GM18861 (cell line): Measurements from ENCODE around the gene ONECUT2.
"Not testable (repeated sequence)": the region's sequence is repeated elsewhere in the genome, so short reads cannot be mapped to it uniquely, and the experiment has no call there.

Source experiments
- ATAC-seq: cut with Tn5 transposase; IDR thresholded peaks from one replicate; pipeline ENCODE4 v1.9.1; 2021; ENCODE audit not compliant: unreplicated experiment

Gene ONECUT2

GRCh38 chr18:57434536-57435494 lies at the start of gene ONECUT2:
Gene ONECUT2, plus strand, starts transcription at chr18:57435374. Its CDS starts 343 bp downstream, at chr18:57435717.
- ATAC-seq = peak; percentile 98

GRCh38 chr18:57389271-57389670 lies 45.9 kb upstream of the ONECUT2 start:
- no peak for ATAC-seq

DNA sequence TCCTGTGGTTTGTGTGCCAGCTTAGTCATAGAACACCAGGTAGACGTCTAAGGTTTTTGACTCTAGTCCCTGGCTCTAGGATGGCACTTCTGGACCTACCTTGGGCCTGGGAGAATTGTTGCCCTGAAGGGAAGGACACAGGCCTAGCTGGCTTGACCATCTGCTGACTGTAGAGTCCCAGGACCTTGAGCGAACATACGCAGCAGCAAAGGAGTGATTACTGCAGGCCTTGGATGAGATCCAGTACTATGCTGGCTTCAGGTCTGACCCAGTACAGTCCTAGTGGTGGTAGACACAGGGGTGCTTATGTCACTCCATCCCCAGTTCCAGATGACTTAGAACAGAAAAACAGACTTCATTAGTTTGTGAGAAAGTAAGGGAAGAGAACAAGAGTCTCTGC lies 45.1 kb upstream of the ONECUT2 start:
- no peak for ATAC-seq

- ATAC-seq = not testable (repeated sequence)
Observed at GRCh38 chr18:57394749-57395148, 40.4 kb upstream of the ONECUT2 start.

DNA sequence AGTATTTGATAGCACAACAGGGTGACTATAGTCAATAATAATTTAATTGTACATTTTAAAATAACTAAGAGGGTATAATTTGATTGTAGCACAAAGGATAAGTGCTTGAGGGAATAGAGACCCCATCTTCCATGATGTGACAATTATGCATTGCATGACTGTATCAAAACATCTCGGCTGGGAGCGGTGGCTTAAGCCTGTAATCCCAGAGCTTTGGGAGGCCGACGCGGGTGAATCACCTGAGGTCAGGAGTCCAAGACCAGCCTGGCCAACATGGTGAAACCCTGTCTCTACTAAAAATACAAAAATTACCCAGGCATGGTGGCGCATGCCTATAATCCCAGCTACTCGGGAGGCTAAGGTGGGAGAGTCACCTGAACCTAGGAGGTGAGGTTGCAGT lies 38.3 kb upstream of the ONECUT2 start:
- ATAC-seq = not testable (repeated sequence)

- no peak for ATAC-seq
Observed at GRCh38 chr18:57397440-57398132, 37.6 kb upstream of the ONECUT2 start.

GRCh38 chr18:57404345-57404744 lies 30.8 kb upstream of the ONECUT2 start:
- no peak for ATAC-seq

DNA sequence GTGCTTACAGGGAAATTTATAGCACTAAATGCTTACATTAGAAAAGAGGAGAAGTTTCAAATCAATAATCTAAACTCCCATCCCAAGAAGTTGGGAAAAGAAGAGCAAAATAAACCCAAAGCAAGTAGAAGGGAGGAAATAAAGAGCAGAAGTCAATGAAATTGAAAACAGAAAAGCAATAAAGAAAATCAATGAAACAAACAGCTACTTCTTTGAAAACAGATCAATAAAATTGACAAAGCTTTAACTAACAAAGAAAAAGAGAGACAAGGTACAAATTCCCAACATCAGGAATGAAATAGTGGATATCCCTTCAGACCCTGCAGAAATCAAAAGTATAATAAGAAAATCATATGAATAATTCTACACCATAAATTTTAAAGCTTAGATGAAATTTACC lies 25.5 kb upstream of the ONECUT2 start:
- no peak for ATAC-seq

DNA sequence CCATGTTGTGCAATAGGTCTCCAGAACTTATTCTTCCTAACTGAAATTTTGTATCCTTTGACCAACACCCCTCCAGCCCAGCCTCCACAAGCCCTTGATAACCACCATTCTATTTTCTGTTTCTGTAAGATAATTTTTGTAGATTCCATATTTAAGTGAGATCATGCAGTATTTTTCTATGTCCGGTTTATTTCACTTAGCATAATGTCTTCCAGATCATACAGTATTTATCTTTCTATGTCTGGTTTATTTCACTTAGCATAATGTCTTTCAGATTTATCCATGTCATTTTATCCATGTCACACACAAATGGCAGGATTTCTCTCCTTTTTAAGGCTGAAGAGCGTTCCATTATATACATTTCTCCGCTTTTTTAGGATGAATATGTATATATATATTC lies 24.4 kb upstream of the ONECUT2 start:
- ATAC-seq = no peak

GRCh38 chr18:57416542-57416941 lies 18.6 kb upstream of the ONECUT2 start:
- no peak for ATAC-seq

DNA sequence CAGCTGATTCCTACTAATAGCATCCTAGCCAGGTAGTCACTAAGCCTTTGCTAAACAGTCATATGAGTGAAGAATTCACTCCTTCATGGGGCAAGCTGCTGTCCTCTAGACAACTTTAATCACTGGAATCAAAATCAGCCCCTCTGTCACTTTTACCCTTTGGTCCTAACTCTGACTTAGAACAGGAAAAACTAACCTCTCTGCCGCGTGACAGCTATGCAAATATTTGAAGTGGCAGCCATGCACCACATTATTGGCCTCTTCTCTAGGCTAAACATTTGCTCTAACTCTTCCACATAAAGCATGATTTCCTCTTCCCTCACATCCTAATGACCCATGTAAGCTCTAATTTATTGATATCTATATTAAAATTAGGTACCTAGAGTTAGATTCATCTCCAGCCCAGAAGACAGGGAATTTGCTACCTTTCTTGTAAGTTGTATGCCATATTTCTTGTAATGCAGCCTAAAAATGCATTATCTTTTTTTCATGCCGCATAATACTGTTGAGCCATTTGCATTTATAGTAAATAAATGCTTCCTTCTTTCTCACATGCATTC lies 12.8 kb upstream of the ONECUT2 start:
- ATAC-seq = no peak

DNA sequence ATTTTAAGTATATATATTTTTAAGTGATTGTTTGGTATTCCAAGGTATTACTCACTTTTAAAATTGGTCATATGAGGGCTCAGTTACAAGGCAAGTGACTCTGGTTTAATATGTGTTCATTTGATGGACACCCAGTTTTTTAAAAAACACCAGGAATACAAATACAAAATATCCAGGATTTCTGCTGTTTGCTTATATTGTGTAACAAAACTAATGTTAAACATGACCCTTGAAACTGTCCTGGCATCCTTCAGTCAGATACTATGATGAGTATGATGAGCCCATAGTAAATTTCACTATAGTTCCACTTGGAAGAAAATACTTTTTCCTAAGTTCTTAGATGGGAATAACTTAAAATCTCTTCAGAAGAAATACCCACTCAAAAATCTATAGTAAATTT lies 11.4 kb upstream of the ONECUT2 start:
- ATAC-seq = no peak

DNA sequence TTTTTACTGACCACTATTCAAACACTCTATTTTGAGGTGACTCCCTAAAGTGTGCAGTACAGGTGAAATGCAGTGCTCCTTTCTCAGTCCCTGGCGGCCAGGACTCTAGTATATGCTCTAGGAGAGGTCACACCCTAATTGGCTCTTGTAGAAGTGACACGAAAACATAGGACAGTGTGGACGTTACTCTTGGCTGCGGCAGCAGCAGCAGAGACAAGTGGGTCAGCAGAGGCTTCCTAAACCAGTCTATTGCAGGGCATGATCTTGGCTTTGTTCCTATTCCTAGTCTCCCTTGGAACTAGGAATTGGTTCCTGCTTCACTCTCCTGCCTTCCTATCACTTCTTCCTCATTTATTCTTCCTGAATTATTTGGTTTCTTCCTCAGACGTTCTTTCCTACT lies 10.1 kb upstream of the ONECUT2 start:
- ATAC-seq = no peak

DNA sequence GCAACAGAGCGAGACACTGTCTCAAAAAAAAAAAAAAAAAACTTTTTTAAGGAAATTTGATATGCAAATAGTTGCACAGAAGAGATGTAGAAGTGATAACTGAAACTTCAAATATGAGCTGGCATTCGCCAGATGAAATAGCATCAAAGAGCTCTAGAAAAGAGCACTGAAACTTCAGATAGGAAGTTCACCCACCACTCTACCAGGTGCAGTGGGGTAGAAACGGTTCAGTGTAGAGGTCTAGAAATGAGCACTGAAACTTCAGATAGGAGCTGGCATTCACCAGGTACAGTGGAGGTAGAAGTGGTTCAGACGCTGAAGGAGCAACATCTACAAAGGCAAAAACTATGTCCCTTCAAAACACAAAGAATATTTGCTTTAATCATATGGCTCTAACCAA lies 9.0 kb upstream of the ONECUT2 start:
- ATAC-seq = no peak

DNA sequence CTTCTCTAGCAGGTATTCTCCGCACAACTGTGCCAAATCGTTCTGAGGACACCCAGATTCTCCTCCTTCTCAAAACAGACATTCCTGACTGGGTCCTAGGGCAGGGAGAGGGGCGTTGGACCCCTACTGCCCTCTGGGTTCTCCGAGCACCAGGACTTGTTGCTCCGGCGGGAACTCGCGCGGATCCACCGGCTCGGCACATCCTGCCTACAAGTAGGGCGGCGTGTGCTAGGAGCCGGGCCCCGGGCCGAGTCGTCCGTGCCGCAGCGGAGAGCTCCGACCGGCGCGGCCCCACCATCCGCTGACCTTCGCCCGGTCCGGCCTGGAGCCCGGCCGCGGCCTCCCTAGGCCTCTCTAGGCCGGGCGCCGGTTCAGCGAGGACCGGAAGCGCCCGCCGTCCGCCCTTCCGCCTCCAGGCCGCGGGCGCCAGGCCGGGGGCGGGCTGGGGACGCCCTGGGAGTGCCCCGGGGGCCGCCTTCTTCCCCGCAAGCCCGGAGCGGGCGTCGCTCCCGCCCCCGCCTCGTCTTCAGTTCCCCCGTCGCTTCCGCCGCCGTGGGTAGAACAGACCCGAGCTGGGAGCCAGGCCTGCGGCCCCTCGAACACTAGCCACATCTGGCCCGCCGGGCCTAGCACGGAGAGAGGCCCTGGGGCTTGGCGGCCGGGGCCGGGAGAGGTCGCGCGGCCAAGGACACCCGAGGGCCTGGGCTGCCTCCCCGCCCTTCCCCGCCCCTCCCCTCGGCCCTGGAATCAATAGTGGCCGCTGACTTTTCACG lies 7.6 kb upstream of the ONECUT2 start:
- no peak for ATAC-seq

DNA sequence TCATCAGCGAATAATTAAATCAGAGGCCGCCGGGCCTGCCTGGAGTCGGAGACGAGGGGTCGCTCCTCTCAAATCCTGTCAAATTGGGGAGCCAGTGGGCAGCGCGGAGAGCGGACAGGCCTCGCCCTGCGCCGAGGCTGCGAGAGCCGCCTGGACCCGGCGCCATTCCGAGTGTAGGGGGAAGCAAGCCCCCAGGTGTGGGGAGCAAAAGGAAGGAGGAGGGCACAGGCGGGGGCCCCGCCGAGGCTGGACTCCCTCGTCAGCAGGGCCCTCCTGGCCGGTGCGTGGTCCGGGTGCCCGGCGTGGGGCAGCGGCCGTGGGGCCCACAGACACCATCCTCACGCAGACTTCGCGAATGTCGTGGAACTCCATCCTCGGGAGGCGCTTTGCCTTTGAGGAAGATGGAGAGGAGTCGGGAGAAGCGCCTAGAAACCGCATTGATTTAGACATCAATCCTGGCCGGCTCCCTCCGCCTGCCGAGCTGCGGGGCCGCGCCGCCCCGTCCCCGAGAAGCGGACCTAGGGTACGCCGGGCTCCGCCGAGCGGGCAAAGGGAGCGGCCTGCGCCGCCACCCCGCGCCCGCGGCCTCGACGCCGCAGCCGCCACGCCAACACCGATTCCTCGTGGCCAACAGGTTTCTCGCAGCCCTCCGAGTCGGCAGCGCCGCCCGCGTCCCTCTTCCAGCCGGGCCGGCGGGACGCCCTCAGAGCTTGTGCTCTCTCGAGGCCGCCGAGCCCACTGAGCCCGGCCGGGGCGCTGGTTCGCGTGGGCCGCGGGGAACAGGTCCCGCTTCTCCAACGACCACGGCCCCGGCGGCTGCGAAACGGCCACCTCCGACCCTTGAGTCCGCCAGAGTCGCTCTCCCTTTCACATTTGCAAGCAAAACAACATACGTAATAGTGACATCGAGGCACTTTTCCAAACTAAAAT lies 6.7 kb upstream of the ONECUT2 start:
- ATAC-seq = no peak

GRCh38 chr18:57429167-57430078 lies 5.8 kb upstream of the ONECUT2 start:
- no peak for ATAC-seq

DNA sequence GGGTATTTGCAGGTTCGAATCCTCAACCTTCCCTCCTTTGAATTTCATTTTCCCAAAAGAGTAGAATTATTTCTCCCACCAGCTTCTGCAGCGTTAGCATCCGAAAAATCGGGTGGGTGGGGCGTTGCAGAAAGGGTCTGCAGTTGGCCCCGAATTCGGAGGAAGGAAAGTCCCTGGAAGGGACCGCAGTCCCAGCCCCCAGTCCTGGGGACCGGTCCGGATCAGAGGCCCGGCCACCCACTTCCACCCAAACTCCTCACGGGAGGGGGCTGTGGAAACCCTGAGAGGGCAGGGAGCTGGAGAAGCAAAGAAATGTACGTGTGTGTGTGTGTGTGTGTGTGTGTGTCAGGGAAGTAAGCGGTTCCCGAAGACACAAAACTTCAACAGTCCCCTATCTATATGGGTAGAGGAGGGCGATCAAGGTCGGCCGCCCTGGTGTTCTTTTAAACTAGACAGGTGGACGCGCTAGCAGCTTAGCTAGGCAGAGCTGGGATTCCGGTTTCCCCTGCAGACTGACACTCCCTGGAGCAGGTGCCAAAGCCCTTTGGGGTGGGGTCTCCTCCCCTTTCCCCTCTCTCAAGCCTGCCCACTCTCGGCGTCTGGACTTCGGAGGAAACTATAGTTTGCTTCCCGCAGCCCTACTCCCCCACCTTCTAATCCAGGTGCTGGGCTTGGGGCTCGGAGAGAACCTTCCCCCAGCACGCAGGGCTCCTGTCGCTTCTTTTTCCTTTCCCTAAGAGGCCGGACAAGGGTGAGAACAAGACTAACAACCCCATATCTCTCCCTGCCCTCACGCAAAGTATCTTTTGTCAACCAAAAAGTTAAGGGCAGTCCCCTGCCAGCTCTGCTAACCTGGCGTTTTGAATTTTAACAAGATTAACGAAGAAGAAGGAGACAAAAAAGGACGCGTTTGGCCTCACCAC lies 4.8 kb upstream of the ONECUT2 start:
- no peak for ATAC-seq
